Ishikawa (cell line): ENCODE results near the gene GBGT1.

Experiments used
- CREB1 ChIP-seq: IDR thresholded peaks from 2 replicates; pipeline ENCODE4 v1.6.1; 2012; ENCODE audit warnings: low read depth
- EP300 ChIP-seq: IDR thresholded peaks from 2 replicates; pipeline ENCODE4 v1.6.1; 2012; ENCODE audit warnings: borderline replicate concordance
- NFIC ChIP-seq: IDR thresholded peaks from 2 replicates; pipeline ENCODE4 v1.6.1; 2012
- RAD21 ChIP-seq: IDR thresholded peaks from 2 replicates; pipeline ENCODE4 v1.6.1; 2012; ENCODE audit warnings: low read depth
- TCF12 ChIP-seq: IDR thresholded peaks from 2 replicates; pipeline ENCODE4 v1.6.1; 2012; ENCODE audit warnings: low read depth
- TEAD4 ChIP-seq: IDR thresholded peaks from 2 replicates; pipeline ENCODE4 v1.6.1; 2012

DNA sequence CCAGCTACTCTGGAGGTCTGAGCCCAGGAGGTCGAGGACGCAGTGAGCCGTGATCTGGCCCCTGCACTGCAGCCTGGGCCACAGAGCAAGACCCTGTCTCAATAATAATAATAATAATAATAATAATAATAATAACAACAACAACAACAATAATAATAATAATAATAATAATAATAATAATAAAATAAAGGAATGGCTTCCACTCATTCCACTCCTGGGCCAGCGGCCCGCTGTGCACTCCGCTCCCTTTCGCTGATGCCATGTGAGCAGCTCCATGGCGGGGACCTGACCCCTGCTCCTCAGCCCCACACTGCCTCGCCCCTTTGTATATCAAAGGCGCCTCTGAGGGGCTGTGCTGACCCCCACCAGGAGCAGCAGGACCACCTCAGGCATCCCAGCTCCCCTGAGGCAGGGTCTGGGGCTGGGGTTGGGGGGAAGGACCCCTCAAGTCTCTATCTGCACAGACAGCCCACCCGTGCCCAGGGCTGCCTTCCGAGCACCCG, 20.0 kb downstream of the GBGT1 start:
- TF ChIP-seq TCF12 (no peak), EP300 (no peak), RAD21 (no peak), CREB1 (no peak), TEAD4 (no peak), NFIC (no peak)
